Fibroblast of pulmonary artery (primary cell): ENCODE data around the gene MAP2K1.

Source experiments
- DNase-seq: peaks from one replicate; pipeline ENCODE4 v3.0.0-alpha.2; 2010; ENCODE audit warnings: low read depth
- H3K4me3 ChIP-seq: replicated peaks from 2 replicates; pipeline ENCODE4 v1.5.1; 2011; ENCODE audit warnings: low read depth, mild to moderate bottlenecking, control low read depth, low read length, moderate library complexity
- CTCF ChIP-seq: IDR thresholded peaks from 2 replicates; pipeline ENCODE4 v1.5.1; 2011; ENCODE audit warnings: mild to moderate bottlenecking, control low read depth, low read length, inconsistent platforms; ENCODE audit errors: missing control alignments

The MAP2K1 gene

GRCh38 chr15:66504563-66505429 lies 118.1 kb downstream of the MAP2K1 start, which contains the start of the genes RPL4 and ZWILCH:
Gene RPL4 (minus strand): TSS chr15:66504855. CDS start chr15:66504790, 65 bp downstream.
Gene ZWILCH (plus strand): TSS chr15:66505326. CDS start chr15:66505339, 13 bp downstream.
- TF ChIP-seq CTCF = no peak
- peak within 1 kb of the TSS; percentile 88 for H3K4me3 ChIP-seq
- DNase-seq = peak; percentile 91

DNA sequence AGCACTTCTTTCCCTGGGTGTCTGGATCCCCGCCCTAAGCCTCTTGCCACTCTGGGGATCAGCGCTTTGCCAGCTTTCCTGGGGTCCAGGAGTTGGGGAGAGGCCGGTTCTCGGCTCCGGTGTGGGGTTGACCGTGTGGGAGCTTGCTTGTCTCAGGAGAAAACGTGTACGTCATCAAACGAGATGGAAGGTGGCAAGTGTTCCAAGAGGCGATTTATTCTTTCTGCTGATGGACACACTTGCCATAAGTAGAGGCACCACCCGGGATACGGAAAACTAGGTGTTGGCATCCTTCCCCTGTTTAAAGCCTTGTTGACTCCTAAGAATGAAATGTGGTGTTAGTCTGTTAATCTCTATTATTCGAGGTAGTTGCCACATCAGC lies 118.7 kb downstream of the MAP2K1 start:
- TF ChIP-seq CTCF = no peak
- peak overlapping the region; percentile 88 for H3K4me3 ChIP-seq
- peak; percentile 39 for DNase-seq

DNA sequence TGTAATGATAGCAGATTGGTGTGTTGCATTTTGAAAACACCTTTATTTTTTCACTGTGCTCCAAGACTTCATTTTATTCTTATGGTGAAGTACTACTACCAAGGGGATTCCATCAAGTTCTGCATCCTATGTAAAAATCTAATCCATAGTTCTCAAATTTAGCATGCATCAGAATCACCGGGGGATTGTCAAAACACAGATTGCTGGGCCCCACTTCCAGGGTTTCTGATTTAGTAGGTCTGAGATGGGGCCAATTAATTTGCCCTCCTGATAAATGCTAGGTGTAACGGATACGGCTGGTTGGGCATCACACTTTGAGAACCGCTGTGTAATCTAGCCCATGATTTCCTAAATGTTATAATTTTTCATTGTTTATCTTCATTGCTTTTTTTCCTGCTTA lies 119.1 kb downstream of the MAP2K1 start:
- H3K4me3 ChIP-seq = peak overlapping the region; percentile 88
- no peak for DNase-seq
- TF ChIP-seq CTCF = no peak

GRCh38 chr15:66508293-66508883 lies 121.7 kb downstream of the MAP2K1 start:
- TF ChIP-seq CTCF = no peak
- no peak for DNase-seq
- H3K4me3 ChIP-seq = no peak overlapping the region

GRCh38 chr15:66514586-66514985 lies 127.9 kb downstream of the MAP2K1 start:
- no peak for TF ChIP-seq CTCF
- DNase-seq = no peak
- H3K4me3 ChIP-seq = no peak overlapping the region

DNA sequence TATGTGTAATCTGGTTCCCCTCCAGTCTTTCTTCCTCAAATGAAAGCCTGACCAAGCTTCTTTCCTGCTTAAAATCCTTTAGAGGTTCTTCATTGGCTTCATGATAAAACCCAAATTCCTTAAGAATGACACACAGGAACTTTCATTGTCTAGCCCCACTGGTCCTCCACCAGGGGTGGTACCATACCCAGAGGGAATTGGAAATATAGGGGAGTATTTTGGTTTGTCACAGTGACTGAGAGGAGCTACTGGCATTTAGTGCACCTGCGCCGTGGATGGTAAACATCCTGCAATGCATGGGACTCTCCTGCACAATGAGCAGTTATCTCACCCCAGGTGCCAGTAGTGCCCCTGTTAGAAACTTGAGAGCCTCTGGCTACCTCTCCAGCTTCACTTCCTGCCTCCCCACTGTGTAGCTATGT lies 129.2 kb downstream of the MAP2K1 start:
- TF ChIP-seq CTCF = no peak
- no peak overlapping the region for H3K4me3 ChIP-seq
- peak; percentile 62 for DNase-seq

- no peak for DNase-seq
- H3K4me3 ChIP-seq = no peak overlapping the region
- TF ChIP-seq CTCF = no peak
Measured at GRCh38 chr15:66523926-66524325, 137.2 kb downstream of the MAP2K1 start.
